Islet of Langerhans (tissue), 1 donor: ENCODE measurements around the gene TAS1R3.
"Not testable (repeated sequence)": the region's sequence is repeated elsewhere in the genome, so short reads cannot be mapped to it uniquely, and the experiment has no call there.

Source experiments
- FAIRE-seq: peaks from one replicate; lab custom pipeline; 2011; peaks lifted over from hg19 to GRCh38; lab: Jason Lieb, UNC

Gene TAS1R3

DNA sequence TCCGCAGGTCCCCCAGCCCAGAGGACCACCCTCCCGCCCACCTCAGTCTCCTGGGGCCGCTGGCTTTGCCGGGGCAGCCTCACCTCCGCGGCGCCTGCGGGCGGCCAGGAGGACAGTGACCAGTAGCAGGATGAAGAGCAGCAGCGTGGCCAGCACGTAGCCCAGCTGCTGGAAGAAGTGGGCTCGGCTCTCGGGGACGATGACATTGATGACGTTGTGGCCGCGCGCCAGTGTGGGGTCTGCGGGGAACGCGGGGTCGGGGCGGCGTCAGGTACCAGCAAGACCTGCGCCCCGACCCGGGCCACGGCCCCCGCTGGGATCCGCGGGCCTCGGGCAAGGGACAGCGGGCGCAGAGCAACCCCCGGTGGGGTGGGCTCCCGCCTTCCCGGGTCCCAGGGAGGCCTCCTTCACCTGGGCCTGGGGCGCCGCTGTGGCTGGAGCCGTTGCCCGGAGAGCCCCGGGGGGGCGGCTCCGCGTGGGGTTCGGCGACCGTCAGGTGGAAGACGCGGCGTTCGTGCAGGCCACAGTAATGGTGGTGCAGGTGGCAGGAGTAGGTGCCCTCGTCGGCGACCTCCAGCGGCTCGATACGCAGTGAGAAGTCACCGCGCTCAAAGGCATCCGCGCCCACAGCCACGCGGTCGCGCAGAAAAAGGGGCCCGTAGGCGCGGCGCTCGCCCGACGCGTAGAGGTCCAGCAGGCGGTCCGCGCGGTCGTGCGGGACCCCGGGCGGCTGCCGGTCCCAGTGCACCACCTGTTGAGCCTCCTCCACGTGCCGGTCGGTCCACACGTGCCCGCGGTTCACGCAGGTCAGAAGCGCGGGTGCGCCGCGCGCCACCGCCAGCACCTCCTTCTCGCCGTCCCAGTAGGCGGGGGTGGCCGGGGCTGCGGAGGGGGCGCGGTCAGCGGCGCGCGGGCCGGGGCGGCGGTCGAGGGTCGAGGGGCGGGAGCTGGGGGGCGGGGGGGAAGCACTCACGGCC lies 23.5 kb downstream of the TAS1R3 start:
- no peak for FAIRE-seq

DNA sequence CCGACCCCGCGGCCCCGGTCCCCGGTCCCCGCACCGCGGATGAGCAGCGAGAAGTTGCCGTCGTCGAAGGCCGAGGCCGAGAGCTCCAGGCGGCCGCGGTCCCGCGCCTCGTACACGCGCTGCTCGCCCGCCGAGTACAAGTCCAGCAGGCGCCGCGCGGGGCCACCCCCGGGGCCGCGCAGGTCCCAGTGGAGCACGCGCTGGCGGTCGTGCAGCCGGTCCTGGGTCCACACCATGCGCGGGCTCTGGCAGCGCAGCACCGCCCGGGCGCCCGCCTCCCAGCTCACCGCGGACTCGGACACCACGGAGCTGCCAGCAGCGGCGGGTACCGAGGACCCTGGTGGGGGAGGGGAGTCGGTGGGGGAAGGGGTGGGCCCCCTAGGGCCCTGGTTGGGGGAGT lies 24.3 kb downstream of the TAS1R3 start:
- FAIRE-seq = no peak

DNA sequence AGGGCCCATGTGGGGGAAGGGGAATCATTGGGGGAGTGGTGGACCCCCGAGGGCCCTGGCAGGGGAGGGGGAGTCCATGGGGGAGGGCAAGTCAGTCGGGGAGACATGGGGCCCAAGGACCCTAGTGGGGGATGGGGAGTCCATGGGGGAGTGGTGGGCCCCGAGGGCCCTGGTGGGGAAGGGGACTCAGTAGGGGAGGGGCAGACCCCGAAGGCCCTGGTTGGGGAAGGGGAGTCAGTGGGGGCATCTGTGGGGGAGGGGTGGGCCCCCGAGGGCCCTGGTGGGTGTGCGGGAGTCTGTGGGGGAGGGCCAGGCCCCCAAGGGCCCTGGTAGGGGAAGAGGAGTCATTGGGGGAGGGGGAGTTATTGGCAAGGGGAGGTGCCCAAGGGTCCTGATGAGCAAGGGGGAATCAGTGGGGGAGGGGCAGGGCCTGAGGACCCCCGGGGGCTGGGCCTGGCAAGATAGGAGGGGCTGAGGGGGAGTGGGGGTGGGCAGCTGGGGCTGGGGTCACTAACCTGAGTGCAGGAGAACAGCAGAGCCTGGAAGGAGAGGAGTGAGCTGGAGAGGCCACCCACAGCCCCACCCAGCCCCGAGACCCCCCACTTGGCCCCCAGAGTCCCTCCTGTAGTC lies 25.2 kb downstream of the TAS1R3 start:
- no peak for FAIRE-seq

DNA sequence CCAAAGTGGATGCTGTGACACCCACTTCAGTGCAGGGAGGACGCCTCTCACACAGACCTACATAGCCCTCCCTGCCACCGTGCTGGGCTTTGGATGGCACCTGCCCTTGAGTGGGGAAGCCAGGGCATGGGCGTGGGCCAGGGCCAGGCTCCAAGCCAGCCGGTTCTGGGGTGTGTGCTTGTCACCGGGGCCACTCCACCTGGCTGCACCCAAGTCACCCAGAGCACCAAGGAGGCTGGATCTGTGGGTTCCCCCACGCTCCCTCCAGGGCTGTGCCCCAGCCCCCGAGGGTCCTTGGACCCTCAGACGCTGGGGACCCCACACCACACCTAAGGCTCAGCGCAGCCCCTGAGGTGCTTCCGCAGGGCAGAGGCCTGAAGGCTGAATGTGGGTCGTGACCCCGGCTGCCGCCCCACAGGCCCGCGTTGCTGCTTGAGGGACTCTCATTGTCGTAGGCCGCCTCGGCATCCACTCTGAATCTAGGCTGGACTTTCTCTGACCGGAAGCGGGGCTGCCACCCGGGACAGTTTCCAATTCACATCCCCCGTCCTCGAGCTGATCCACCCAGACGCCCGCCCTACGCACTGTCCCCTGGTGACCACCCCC lies 25.8 kb downstream of the TAS1R3 start:
- no peak for FAIRE-seq

DNA sequence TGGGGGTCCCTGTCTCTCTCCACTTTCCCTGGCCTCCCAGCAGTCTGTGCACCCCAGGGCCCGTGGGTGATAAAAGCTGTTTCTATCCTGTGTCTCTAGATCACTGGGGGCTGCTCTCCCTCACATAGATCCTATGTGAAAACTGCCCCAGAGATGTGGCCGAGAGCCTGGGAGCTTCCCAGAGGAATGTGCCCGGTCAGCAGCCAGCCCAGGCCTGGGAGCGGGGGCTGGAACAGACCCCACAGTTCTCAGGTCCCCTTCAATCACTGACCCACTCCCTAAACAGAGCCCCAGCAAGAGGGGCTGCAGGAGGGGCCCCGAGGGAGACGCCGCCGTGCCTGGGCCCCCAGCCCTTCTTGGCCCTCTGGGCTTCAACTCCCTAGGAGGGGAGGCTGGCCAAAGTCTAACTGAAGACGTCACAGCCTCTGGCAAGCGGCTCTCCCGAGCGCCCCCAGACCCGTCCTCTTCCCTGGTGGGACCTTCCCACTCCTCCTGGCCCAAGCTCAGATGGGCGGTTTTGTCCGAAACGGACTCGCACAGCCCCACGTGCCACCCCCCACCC lies 26.9 kb downstream of the TAS1R3 start:
- no peak for FAIRE-seq

DNA sequence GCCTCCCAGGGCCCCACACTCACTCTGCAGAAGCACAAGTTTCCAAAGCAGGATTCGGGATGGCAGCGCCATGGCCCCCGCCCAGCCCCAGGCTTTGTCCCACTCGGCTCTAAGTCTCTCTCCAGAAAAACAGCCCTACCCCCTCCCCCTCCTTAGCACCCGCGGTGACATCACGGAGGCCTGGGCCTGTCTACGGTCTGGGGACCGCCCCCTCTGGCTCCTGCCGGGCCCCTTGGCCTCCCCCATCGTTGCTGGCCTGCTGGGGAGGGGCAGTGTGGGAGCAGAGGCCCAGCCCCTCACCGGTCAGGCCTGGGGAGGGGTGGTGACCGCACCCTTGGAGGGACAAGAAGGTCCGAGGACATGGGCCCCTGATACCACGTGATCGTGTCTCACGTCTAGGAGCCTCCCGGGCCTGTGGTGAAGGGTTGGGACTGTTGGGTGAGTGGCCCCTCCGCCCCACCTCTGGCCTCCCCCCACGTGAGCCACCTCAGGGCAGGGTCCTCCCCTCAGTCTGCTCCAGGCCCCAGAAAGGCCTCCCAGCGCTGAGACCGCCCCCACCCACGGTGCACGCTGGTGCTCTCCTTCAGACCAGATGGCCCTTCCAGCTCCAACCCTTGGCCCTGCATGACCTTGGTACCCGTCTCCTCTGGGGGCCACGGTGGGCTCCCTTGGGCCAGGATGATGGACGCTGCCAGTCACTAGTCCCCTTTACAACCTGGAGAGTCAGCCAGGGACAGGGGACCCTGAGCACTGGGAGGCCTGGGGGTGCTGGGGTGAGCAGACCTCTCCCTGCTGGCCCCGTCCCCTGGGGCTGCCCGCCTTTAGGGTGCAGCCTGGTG lies 27.6 kb downstream of the TAS1R3 start, which contains the start of gene MXRA8:
Gene MXRA8, minus strand, starts transcription at position 123 of the 839 bp plus-strand sequence. Its CDS starts 51 bp downstream, at position 72.
- FAIRE-seq = no peak

DNA sequence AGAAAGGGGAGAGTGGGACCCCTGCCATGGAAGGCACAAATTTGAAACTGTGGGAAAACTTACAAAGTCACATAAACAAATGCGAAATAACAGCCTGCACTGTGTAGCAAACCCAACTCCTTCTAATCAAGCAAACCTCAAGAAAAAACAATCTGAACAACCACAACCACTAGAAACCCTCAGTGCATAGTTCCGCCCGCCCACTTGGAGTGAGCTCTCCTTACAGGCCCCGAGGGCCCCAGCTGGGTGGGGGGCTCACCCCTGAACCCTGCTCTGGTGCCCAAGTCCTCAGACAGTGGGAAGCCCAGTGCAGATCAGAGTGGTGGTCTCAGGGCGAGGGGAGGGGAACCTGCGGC lies 28.2 kb downstream of the TAS1R3 start:
- FAIRE-seq = no peak

DNA sequence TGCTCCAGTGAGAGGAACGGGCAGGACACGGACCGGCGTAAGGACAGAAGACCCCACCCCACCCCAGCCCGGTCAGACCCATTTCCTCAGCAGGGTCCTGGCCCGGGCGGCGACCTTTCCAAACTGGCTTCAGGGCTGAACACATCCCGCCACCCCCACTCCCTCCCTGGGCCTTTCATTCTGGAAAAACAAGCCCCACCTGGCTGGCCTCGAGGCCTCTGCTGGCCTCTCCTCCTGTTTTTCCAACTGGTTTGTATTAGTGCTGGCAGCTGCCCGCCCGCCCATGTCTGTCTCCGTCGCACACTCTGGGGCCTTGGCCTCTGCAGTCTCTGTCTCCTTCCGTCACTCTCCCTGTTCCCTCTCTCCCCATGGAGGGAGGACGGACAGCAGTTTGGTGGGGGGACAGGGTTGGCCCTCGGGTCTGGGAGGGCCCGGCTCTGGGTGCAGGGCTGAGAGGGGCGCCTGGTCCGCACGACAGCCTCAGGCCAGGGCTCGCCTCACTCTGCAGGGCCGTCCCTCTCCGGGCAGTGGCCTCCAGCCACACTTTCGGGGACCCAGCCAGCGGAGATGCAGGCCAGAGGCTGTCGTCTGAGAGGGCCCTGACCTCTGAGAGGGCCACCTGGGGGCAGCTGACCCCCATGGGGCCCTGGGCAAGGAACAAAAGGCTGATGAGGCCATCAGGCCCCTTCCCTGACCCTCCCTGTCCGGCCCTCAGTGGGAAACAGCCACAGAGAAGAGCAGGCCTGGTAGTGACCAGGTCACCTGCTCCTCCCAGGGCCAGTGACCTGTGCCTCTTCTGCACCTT lies 28.8 kb downstream of the TAS1R3 start:
- no peak for FAIRE-seq

DNA sequence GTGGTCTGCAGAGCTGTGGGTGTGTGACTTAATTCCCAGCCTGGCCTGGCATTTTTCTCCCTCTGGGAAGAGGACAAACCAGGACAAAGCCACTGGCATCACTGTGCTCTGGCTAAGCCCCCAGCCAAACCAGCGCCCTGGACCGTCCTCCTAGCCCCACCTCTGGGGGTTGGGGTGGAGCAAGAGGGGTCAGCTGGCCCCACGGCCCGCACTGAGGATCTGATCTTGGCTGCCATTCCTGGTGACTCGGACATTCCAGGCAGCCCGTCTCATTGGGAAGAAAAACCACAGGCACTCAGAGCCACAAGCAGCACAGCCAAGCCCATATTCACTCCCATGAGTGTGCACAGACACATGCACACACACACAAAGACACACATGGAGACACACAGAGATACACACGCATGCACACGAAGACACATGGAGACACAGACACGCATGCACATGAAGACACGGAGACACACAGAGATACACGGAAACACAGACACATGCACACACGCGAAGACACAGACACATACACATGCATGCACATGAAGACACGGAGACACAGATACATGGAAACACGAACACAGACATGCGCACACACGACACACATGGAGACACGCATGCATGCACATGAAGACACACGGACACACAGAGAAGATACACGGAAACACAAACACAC lies 29.6 kb downstream of the TAS1R3 start:
- FAIRE-seq = no peak

DNA sequence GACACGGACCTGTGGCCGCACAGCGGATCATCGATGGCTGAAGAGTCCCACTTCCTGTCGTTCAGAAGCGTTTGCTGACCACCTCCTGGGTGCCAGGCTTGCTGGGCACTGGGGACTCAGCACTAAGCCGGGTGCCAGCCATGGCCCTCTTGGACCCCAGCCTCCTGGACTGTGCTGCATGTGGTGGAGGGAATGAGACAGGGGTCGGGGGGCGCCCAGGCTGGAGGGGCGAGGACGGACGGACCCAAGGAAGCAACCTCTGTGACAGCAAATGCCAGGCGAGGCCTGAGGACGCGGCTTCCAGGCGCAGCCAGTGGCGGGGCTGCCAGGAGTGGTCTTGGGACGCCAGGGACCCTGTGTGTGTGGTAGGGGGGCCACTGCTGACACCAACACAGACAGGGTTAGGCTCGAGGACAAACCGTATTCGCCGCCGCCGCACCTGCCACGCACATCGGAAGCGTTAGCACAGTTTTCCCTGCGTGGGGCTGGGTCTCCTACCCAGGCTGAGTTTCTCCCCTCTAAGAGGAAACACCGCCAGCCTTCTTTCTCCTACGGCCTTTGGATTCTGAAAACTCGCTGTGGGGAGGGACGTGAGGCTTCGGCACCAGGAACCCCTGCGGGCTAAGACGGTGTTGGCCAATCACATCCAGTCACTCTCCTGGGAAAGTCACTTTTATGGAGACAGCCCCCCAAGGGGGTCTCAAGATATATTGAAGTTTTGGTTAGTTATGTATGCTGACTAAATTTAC lies 30.3 kb downstream of the TAS1R3 start:
- no peak for FAIRE-seq

DNA sequence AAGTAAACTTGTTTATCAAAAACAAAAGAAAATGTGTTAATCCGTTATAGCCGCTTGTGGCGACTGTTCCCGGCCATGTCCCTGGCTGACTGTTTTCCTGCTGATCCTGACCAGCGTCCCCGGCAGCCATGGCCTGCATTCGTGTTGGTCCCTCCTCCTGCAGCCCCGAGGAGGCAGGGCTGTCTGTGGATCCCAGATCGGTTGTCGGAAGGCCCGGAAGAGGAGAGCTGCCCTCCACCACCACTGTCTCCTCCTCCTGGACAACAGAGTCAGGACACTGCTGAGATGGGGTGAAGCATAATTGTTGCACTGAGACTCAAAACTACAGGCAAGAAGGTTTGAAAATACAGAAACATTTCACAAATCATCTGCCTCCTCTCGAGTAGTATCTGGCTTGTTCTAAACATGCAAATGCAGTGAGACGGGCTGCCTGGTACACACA lies 30.9 kb downstream of the TAS1R3 start:
- no peak for FAIRE-seq

DNA sequence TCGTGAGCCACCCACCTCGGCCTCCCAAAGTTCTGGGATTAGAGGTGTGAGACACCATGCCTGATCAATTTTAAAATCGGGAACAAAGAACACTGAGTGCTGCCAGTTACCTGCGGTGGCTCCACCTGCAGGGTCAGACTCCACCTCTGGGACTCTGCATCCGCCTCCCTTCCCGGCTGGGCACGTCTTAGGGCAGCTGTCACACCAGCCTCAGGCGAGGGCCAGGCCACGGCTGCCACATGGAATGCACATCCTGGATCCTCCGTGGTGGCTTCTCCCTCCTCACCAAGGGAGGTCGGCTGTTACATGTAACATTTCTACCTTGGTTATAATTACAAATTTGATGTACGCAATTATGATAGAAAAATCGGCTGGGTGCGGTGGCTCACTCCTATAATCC lies 33.2 kb downstream of the TAS1R3 start:
- FAIRE-seq = no peak

DNA sequence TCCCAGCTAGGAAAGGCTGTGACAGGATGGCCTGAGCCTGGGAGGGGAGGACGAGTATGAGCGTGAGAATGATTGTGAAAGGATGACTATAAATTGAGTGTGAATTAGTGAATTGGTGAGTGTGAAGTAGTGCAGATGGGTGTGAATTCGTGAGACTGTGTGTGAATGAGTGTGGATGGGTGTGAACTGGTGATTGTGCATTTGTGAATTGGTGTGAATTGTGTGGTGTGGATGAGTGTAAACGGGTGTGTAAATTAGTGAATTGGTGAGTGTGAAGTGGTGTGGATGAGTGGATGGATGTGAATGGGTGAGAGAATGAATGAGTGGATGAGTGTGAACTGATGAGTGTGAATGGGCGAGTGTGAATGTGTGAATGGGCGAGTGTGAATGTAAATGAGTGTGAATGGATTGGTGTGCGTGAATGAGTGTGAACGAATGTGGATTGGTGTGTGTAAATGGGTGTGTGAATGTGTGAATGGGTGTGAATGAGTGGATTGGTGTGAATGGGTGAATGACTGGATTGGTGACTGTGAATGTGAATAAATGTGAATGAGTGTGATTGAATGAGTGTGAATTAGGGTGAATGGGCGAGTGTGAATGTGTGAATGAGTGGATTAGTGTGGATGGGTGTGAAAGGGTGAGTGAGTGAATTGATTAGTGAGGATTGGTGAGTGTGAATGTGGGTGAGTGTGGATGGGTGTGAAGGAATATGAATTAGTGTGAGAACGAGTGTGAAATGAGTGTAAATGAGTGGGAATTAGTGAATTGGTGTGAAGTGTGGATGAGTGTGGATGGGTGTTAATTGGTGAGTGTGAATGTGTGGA lies 35.0 kb downstream of the TAS1R3 start:
- no peak for FAIRE-seq

DNA sequence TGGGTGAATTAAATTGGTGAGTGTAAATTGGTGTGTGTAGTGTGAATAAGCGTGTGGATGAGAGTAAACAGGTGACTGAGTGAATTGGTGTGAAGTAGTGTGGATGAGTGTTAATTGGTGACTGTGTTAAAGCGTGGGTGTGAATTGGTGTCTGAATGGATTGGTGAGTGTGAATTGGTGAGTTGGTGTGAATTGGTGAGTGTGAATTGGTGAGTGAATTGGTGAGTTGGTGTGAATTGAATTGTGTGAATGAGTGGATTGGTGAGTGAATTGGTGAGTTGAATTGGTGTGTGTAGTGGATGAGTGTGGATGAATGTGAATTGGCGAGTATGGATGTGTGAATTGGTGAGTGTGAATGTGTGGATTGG lies 35.6 kb downstream of the TAS1R3 start:
- no peak for FAIRE-seq

DNA sequence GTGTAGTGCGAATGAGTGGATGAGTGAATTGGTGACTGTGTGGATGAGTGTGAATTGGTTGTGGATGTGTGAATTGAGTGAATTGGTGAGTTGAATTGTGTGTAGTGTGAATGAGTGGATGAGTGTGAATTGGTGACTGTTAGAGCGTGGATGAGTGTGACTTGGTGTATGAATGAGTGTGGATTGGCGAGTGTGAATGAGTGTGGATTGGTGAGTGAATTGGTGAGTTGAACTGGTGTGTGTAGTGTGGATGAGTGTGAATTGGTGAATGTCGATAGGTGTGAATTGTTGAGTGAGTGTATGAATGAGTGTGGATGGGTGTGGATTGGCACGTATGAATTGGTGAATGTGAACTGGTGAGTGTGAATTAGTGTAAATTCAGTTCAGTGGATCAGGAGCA lies 36.2 kb downstream of the TAS1R3 start:
- no peak for FAIRE-seq

DNA sequence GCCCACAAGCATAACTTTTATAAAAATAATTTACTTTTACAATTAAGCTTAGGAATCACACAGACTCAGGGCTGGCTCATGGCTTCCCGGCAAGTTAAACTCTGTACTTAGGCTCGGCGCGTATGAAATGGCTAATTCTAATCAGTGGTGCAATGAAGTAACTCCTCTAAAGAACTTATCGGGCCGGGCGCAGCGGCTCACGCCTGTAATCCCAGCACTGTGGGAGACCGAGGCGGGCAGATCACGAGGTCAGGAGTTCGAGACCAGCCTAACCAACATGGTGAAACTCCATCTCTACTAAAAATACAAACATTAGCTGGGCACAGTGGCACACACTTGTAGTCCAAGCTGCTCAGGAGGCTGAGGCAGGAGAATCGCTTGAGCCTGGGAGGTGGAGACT lies 39.0 kb downstream of the TAS1R3 start:
- not testable (repeated sequence) for FAIRE-seq

DNA sequence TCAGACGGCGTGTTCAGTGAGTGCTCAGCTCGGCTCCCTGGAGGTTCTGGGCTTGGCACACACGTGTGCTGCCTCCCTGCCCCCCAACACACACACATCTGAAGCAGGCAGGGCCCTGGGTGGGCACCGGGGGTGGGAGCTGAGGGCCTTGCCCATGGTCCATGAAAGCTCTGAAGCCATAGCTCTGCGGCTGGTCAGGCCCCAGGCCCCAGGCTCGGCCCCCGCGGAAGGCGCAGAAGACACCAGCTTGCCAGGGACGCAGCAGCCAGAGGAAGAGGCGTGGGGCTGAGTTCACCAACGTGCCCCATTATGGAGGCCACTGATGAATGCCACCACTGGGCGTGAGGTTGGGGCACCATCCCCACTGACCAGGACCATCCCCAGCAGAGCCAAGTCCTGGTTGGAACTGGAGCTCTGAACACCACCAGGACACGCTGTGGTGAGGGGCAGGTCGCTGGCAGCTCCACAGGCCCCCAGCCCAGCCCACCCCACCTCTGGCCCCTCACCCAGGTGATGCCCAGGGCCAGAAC lies 39.8 kb downstream of the TAS1R3 start:
- FAIRE-seq = no peak

DNA sequence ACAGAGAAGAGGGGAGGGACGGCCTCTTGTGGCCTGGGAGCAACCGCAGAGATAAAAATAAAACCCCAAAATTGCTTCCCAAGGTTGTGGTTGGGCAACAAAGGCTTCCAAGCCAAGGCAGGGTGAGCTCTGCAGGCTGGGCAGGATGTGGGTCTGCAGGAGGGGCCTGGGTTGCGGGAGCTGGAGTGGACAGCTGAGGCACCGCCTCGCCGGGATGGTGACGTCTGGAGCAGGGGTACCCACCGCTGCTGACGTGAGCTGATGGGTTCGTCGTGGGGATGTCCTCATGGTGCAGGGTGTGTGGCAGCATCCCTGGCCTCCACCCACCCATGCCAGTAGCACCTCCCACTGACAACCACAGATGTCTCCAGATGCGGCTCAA lies 40.3 kb downstream of the TAS1R3 start:
- no peak for FAIRE-seq
